Renal pelvis (tissue), 4 donors: ENCODE results near the gene CD247. TPM values are rescaled to one million over a fixed set of nuclear protein-coding genes. Genes with fewer than 3 reads are reported as not detected.

Source experiments
- DNase-seq: peaks from one replicate; pipeline ENCODE4 v3.0.0-alpha.2; 2013
- polyA plus RNA-seq, 3 donors: library from polyadenylated mRNA; unstranded; fragments of 120-200 nt; gene quantifications; one replicate each; pipeline ENCODE4 v1.2.1, GENCODE V29; 2013; ENCODE audit not compliant: insufficient read length in 3 of 3

Gene CD247
- polyA plus RNA-seq, 3 donors, result 0.31 to 0.83 (median 0.44) TPM

- DNase-seq, result no peak
These were observed 6.2 kb downstream of the CD247 start for GRCh38 chr1:167512046-167512654.

- no peak for DNase-seq
These were observed 6.8 kb downstream of the CD247 start for GRCh38 chr1:167511374-167511986.

GRCh38 chr1:167510881-167511280 is 7.4 kb downstream of the CD247 start:
- no peak for DNase-seq

- DNase-seq, result no peak
These were observed 8.1 kb downstream of the CD247 start for GRCh38 chr1:167510244-167510643.

GRCh38 chr1:167509587-167509986 is 8.7 kb downstream of the CD247 start:
- no peak for DNase-seq

- DNase-seq, result no peak
These were observed 10.6 kb downstream of the CD247 start for GRCh38 chr1:167507719-167508118.

GRCh38 chr1:167504467-167504827 is 13.9 kb downstream of the CD247 start:
- DNase-seq, result no peak

- DNase-seq, result no peak
These were observed 14.5 kb downstream of the CD247 start for GRCh38 chr1:167503626-167504466.

- DNase-seq, result no peak
These were observed 15.4 kb downstream of the CD247 start for GRCh38 chr1:167502719-167503462.

GRCh38 chr1:167502192-167502551 is 16.2 kb downstream of the CD247 start:
- DNase-seq, result no peak

- DNase-seq, result no peak
These were observed 16.7 kb downstream of the CD247 start for GRCh38 chr1:167501515-167502191.

GRCh38 chr1:167500283-167500860 is 18.0 kb downstream of the CD247 start:
- no peak for DNase-seq

- DNase-seq, result no peak
These were observed 18.6 kb downstream of the CD247 start for GRCh38 chr1:167499664-167500101.

- DNase-seq, result no peak
These were observed 19.2 kb downstream of the CD247 start for GRCh38 chr1:167499106-167499505.

- DNase-seq, result no peak
These were observed 21.3 kb downstream of the CD247 start for GRCh38 chr1:167496797-167497619.

GRCh38 chr1:167493372-167493771 is 25.0 kb downstream of the CD247 start:
- DNase-seq, result no peak

- DNase-seq, result no peak
These were observed 25.8 kb downstream of the CD247 start for GRCh38 chr1:167492481-167492910.

GRCh38 chr1:167491586-167492461 is 26.5 kb downstream of the CD247 start:
- DNase-seq, result no peak

- no peak for DNase-seq
These were observed 27.6 kb downstream of the CD247 start for GRCh38 chr1:167490765-167491164.
